GM03348 (cell line): ENCODE results near the gene ZNF284.

ENCODE experiments used
- DNase-seq: peaks from one replicate; pipeline ENCODE4 v3.0.0; 2012; ENCODE audit warnings: low spot score

The ZNF284 gene

DNA sequence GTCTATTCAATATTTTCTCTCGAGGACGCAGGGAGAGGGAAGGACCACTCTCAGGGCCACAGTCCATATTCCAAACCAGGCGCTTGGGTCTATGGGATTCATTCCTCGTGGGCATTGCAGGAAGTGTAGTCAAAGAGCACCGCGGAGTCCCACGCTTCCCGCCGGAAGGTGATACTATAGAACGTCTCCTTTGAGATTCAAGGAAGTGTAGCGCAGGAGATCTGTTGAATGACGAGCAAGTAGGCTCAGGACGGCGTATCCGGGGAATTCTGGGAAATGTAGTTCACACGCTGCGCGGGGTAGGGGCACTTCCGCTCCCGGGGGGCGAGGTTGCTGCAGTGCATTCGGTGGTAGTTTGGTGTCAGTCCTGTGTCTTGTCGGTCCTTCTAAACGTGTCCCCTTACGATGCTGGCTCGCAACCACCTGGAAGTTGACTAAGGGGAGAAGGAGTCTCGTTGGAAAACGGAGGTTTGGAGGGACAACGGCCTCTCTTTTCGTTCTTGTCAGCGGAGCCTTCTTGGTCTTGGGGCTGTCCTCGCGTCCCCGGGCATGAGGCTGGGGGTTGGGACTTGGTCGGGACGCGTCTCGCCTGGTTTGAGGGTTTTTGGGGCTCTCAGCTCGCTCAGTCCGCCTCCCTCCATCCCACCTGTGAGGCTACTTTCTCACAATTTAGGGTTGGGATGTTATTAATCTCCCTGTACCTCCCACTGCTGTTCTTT, at the start of gene ZNF284:
TSS of gene ZNF284 (plus strand) at position 336 of the 719 bp plus-strand sequence. CDS start 4,231 bp downstream, outside the sequence.
- DNase-seq: peak; percentile 91

GRCh38 chr19:44024900-44025216, 47.1 kb upstream of the ZNF284 start:
- DNase-seq: peak; percentile 2

DNA sequence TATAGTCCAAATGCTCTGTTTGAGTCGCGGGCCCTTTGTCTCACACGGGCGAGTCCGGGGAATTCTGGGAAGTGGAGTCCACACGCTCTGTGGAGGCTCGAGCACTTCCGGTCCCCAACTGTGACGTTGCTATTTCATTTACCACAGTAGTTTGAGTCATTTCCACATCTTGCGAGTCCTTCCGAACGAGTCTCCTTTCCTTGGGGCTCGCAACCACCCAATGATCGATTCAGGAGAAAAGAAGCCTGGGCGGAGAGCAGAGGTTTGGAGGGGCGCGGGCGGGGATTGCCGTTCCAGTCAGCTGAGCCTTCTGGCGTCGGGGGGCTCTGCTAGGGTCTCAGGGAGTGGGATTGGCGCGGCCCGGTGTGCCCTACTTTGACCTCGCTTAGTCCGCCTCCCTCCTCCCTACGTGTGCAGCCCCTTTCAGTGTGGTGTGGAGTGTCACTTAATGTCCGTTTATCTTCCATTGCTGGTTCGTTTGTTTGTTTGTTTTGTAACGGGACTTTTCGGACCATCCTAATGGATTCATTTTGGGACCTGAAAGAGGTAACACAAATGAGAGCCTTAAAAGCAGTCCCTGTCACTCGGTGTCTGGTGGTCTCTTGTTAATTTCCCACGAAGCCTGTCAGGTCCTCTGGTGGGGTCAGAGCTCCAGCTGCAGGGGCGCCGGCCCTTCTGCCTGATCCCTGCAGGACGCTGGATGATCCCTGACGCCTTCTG, 46.6 kb upstream of the ZNF284 start, which contains the start of gene ZNF222:
TSS of gene ZNF222 (plus strand) at position 163 of the 720 bp plus-strand sequence. CDS start at position 221, 58 bp downstream.
- DNase-seq: peak; percentile 91

GRCh38 chr19:44026622-44027021, 45.3 kb upstream of the ZNF284 start:
- DNase-seq: no peak

GRCh38 chr19:44032001-44032610, 39.9 kb upstream of the ZNF284 start:
- DNase-seq: no peak

- DNase-seq: no peak
Measured at GRCh38 chr19:44042147-44042546, 29.8 kb upstream of the ZNF284 start.

DNA sequence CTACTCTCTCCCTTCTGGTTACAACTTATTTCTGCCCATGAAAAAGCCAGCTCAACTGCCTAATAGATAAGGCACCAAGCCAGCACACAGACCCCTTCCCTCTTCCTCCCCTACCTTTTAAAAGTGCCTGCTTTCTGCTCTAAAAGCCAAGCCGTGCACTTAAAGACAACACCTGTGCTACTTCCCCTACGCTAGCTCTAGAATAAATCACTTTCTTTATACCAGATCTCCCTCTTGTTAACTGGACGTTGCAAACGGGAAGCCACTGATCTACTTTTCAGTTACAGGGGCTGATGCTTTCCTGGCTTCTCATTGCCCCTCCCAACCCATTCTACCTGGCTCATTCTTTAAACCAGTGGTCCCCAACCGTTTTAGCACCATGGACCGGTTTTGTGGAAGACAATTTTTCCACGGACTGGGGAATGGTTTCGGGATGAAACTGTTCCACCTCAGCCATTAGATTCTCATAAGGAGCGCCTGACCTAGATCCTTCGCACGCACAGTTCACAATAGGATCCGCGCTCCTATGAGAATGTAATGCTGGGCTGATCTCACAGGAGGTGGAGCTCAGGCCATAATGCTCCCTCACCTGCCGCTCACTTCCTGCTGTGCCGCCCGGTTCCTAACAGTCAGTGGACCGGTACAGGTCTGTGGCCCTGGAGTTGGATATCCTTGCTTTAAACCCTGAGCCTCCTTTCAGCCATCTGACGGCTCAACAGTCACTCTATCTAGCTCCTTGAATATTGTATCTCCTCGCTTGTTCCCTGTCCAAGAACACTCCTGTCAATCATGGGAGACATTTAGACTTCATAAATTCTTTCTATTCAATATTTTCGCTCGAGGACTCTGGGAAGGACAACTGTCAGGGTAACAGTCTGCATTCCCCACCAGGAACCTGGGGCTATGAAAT, 21.0 kb upstream of the ZNF284 start:
- DNase-seq: no peak

DNA sequence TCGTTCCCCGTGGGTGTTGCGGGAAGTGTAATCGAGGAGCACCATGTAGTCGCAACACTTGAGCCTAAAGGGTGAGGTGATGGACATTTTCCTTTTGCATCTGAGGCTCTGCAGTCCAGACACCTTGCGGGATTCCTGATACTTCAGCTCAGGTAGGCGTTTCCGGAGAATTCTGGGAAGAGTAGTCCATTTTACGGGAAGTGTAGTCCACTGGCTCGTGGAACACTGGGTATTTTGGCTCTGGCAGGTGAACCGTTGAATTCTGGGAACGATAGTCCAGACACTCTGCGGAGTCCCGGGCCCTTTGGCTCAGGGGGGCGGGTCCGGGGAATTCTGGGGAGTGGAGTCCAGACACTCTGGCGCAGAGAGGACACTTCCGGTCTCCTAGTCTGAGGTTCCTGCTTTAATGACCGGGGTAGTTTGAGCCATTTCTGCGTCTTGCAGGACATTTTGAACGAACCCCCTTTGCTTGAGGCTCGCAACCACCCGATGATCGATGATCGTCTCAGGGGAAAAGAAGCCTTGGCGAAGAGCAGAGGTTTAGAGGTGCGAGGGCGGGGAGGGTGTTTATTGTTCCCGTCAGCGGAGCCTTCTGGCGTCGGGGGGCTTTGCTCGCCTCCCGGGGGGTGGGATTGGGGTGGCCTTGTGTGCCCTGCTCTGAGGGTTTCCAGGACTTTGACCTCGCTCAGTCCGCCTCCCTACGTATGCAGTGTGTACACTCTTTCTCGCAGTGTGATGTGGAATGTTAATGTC, 20.1 kb upstream of the ZNF284 start, which contains the start of gene ZNF223:
TSS of gene ZNF223 (plus strand) at position 387 of the 753 bp plus-strand sequence. CDS start 3,141 bp downstream, outside the sequence.
- peak; percentile 97 for DNase-seq

GRCh38 chr19:44055870-44056269, 16.1 kb upstream of the ZNF284 start:
- no peak for DNase-seq

GRCh38 chr19:44059229-44059628, 12.7 kb upstream of the ZNF284 start:
- DNase-seq: no peak

GRCh38 chr19:44061038-44061437, 10.9 kb upstream of the ZNF284 start:
- DNase-seq: no peak

DNA sequence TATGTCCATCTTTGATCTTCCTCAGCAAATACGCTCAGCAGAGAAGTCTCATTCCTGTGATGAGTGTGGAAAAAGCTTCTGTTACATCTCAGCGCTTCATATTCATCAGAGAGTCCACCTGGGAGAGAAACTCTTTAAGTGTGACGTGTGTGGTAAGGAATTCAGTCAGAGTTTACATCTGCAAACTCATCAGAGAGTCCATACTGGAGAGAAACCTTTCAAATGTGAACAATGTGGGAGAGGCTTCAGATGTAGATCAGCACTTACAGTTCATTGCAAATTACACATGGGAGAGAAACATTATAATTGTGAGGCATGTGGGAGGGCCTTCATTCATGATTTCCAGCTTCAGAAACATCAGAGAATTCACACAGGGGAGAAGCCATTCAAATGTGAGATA, 5.7 kb upstream of the ZNF284 start:
- no peak for DNase-seq

GRCh38 chr19:44069415-44069814, 2.5 kb upstream of the ZNF284 start:
- no peak for DNase-seq

GRCh38 chr19:44072543-44073401, 813 bp downstream of the ZNF284 start:
- DNase-seq: peak; percentile 35

DNA sequence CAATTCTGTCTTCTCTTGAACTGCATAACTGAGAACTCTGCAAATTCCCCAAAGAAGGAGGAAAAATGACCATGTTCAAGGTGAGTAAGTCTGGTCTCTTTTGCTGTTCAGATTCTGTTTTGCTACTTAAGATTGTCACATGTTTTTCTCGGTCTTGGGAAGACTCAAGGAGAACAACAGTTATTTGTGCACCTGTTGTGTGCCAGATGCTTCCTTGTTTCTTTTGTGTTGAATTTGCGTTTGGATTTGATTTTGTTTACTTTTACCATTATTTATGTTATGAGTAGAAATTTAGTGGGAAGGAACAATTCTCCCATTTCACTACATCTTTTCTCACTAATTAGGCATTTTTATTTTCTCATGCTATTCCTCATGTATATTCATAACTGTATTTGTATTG, 4.4 kb downstream of the ZNF284 start:
- no peak for DNase-seq

DNA sequence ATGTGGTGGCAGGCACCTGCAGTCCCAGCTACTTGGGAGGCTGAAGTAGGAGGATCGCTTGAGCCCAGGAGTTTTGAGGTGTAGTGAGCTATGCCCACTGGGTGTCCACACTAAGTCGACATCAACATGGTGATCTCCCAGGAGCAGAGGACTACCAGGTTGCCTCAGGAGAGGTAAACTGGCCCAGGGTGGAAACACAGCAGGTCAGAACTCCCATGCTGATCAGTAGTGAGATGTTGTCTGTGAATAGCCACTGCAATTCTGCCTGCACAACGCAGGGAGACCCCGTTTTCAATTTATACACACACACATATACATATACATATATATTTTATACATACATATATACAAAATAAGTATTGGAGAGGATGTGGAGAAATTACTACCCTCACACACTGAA, 20.1 kb downstream of the ZNF284 start:
- no peak for DNase-seq

DNA sequence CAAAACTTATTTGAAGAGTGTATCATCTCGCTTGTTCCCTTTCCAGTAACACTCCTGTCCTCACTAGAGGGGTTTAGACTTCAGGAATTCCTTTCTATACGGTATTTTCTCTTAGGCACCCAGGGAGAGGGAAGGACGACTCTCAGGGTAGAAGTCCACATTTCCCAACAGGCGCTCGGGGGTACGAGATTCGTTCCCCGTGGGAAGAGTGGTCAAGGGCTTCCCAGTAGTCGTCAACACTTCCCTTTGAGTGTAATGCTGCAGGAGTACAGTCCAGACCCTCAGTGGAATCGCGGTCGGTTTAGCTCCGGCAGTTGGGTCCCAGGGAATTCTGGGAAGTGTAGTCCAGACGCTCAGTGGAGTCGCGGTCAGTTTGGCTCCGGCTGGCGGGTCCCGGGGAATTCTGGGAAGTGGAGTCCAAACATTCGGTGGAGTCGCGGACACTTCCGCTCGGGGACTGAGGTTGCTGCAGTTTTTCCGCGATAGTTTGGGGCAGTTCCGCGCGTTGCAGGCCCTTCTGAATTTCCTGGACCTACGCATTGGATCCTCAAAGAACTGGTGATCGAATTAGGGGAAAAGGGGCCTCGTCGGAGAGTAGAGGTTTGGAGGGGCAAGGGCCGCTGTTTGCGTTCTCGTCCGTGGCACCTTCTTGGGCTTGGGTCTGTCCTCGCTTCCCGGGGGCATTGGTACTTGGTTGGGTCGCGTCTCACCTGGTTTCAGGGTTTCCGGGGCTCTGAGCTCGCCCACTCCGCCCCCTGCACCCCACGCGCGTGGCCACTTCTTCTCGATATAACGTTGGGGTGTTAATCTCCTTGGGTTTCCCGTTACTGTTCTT, 22.2 kb downstream of the ZNF284 start, which contains the start of gene ZNF224:
TSS of gene ZNF224 (plus strand) at position 431 of the 835 bp plus-strand sequence. CDS start 3,513 bp downstream, outside the sequence.
- peak; percentile 93 for DNase-seq

GRCh38 chr19:44107751-44108150, 35.8 kb downstream of the ZNF284 start:
- DNase-seq: no peak

DNA sequence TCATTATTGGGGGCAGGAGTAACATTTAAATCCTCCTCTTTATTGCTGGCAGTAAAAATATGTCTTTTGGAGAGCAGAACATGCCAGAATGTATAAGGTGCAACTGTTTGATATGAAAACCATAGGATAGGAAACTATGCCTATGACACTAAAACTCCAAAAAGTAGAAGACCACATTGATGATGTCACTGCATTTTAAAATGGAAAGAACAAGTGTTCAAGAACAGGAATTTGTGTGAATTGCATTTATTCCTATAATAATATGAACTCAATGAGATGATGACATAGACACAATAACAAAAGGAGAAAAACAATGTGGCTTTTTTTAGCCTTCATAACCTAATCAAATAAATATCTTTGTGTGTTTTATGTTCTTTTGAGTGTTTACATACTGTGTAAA, 37.5 kb downstream of the ZNF284 start:
- DNase-seq: no peak
